MM.1S (cell line): ENCODE measurements around the gene RAB6B.

ENCODE experiments used
- EZH2phosphoT487 ChIP-seq: fragments of 300-600 bp; sonication (generic); IDR thresholded peaks from 2 replicates; pipeline ENCODE4 v1.6.1; 2018; ENCODE audit warnings: antibody characterized with exemption, low read length
- TF ChIP-seq, protein P1 (sequence below): fragments of 300-600 bp; sonication (generic); IDR thresholded peaks from 2 replicates; pipeline ENCODE4 v1.5.1; 2016; ENCODE audit warnings: antibody characterized with exemption, low read length, mixed read lengths

DNA sequence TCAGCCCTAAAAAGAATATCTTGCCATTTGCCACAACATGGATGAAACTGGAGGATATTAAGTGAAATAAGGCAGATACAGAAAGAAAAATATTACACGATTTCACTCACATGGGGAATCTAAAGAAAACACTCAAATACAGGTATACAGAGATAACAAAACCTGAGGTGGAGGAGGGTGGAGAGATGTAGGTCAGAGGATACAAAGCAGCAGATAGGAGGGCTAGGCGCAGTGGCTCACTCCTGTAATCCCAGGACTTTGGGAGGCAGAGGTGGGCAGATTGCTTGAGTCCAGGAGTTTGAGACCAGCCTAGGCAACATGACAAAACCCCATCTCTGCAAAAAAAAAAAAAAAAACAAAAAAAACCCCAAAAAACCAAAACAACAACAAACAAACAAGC is 113.2 kb downstream of the RAB6B start:
- TF ChIP-seq, protein P1, sequence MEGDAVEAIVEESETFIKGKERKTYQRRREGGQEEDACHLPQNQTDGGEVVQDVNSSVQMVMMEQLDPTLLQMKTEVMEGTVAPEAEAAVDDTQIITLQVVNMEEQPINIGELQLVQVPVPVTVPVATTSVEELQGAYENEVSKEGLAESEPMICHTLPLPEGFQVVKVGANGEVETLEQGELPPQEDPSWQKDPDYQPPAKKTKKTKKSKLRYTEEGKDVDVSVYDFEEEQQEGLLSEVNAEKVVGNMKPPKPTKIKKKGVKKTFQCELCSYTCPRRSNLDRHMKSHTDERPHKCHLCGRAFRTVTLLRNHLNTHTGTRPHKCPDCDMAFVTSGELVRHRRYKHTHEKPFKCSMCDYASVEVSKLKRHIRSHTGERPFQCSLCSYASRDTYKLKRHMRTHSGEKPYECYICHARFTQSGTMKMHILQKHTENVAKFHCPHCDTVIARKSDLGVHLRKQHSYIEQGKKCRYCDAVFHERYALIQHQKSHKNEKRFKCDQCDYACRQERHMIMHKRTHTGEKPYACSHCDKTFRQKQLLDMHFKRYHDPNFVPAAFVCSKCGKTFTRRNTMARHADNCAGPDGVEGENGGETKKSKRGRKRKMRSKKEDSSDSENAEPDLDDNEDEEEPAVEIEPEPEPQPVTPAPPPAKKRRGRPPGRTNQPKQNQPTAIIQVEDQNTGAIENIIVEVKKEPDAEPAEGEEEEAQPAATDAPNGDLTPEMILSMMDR, result no peak
- no peak for TF ChIP-seq EZH2phosphoT487
